Measurements from ENCODE around the gene SYNGR4.

SYNGR4 gene

GRCh38 chr19:48363810-48364597 is at the start of gene SYNGR4, which contains the start of gene TMEM143:
Gene SYNGR4 (plus strand): TSS chr19:48364367. CDS start chr19:48365843, 1,476 bp downstream.
Gene TMEM143 (minus strand): TSS chr19:48363940. CDS start chr19:48363920, 20 bp downstream.
- in situ Hi-C loops (cut with MboI; ENCODE audit: low sequenced_read_pairs) = no loop called here

- in situ Hi-C loops (cut with MboI; ENCODE audit: low sequenced_read_pairs) = loop anchor here (10.0 kb wide), 1 partner anchor 269 kb away; no protein-coding TSS in a partner anchor
These were observed 48.5 kb upstream of the SYNGR4 start for GRCh38 chr19:48315712-48316111.

GRCh38 chr19:48317708-48317960 is 46.5 kb upstream of the SYNGR4 start:
- in situ Hi-C loops (cut with MboI; ENCODE audit: low sequenced_read_pairs) = loop anchor here (10.0 kb wide), 1 partner anchor 267 kb away; no protein-coding TSS in a partner anchor

GRCh38 chr19:48318286-48318987 is 45.7 kb upstream of the SYNGR4 start:
- in situ Hi-C loops (cut with MboI; ENCODE audit: low sequenced_read_pairs) = loop anchor here (10.0 kb wide), 1 partner anchor 266 kb away; no protein-coding TSS in a partner anchor

- in situ Hi-C loops (cut with MboI; ENCODE audit: low sequenced_read_pairs) = loop anchor here (10.0 kb wide), 1 partner anchor 265 kb away; no protein-coding TSS in a partner anchor
These were observed 44.3 kb upstream of the SYNGR4 start for GRCh38 chr19:48319647-48320541.

GRCh38 chr19:48321372-48321621 is 42.9 kb upstream of the SYNGR4 start:
- in situ Hi-C loops (cut with MboI; ENCODE audit: low sequenced_read_pairs) = no loop called here

- in situ Hi-C loops (cut with MboI; ENCODE audit: low sequenced_read_pairs) = no loop called here
These were observed 42.3 kb upstream of the SYNGR4 start for GRCh38 chr19:48321622-48322591.

- in situ Hi-C loops (cut with MboI; ENCODE audit: low sequenced_read_pairs) = no loop called here
These were observed 38.8 kb upstream of the SYNGR4 start, which contains the start of gene EMP3 for GRCh38 chr19:48325265-48325910. Gene EMP3 (plus strand): TSS chr19:48325552. CDS start chr19:48326845, 1,293 bp downstream.

GRCh38 chr19:48329167-48329891 is 34.8 kb upstream of the SYNGR4 start:
- in situ Hi-C loops (cut with MboI; ENCODE audit: low sequenced_read_pairs) = no loop called here

- in situ Hi-C loops (cut with MboI; ENCODE audit: low sequenced_read_pairs) = no loop called here
These were observed 34.0 kb upstream of the SYNGR4 start for GRCh38 chr19:48330012-48330681.

- in situ Hi-C loops (cut with MboI; ENCODE audit: low sequenced_read_pairs) = no loop called here
These were observed 31.9 kb upstream of the SYNGR4 start for GRCh38 chr19:48332351-48332661.

- in situ Hi-C loops (cut with MboI; ENCODE audit: low sequenced_read_pairs) = no loop called here
These were observed 31.3 kb upstream of the SYNGR4 start for GRCh38 chr19:48332662-48333466.

- in situ Hi-C loops (cut with MboI; ENCODE audit: low sequenced_read_pairs) = no loop called here
These were observed 30.4 kb upstream of the SYNGR4 start for GRCh38 chr19:48333467-48334384.

GRCh38 chr19:48338253-48338755 is 25.9 kb upstream of the SYNGR4 start:
- in situ Hi-C loops (cut with MboI; ENCODE audit: low sequenced_read_pairs) = no loop called here

GRCh38 chr19:48338802-48339503 is 25.2 kb upstream of the SYNGR4 start:
- in situ Hi-C loops (cut with MboI; ENCODE audit: low sequenced_read_pairs) = no loop called here

GRCh38 chr19:48340995-48341394 is 23.2 kb upstream of the SYNGR4 start:
- in situ Hi-C loops (cut with MboI; ENCODE audit: low sequenced_read_pairs) = no loop called here
